ENCODE data around the gene PATZ1. TPM values are rescaled to one million over a fixed set of nuclear protein-coding genes. Genes with fewer than 3 reads are reported as not detected.

Gene PATZ1
- total RNA-seq, 1 experiment from 2014 or later = 31.3 TPM

GRCh38 chr22:31302537-31302936 lies 43.6 kb downstream of the PATZ1 start:
- no peaks in the 10 kb centered on the region for H3K9me3 ChIP-seq (ENCODE audit: low read length)
- no peak overlapping the region for H3K4me2 ChIP-seq (ENCODE audit: low read length)
- H3K9me2 ChIP-seq (replicated peaks; ENCODE audit: low read length) = no peaks in the 10 kb centered on the region
- H3K27me3 ChIP-seq (ENCODE audit: low read length) = no peaks in the 10 kb centered on the region
- intact Hi-C loops (cut with micrococcal nuclease) = no loop called here
- H3F3A ChIP-seq (ENCODE audit: low read length, unreplicated experiment) = no peaks in the 10 kb centered on the region
- no peak overlapping the region for H3K4me3 ChIP-seq (ENCODE audit: low read length)
- DNase-seq (no peak), ATAC-seq (no peak)
- ChIA-PET POLR2A (ENCODE audit: unreplicated experiment) (no interaction called here), CTCF (no interaction called here)
- H3K36me3 ChIP-seq (ENCODE audit: low read depth, low read length) = no peaks in the 10 kb centered on the region
- H3K9ac ChIP-seq (ENCODE audit: low read length) = no peak overlapping the region
- no peaks in the 10 kb centered on the region for H4K20me1 ChIP-seq (ENCODE audit: low read length)
- H3K27ac ChIP-seq (ENCODE audit: low read length) = no peak overlapping the region
- no peaks in the 10 kb centered on the region for H3K79me2 ChIP-seq (ENCODE audit: low read length)
- TF ChIP-seq EZH2 (IDR thresholded peaks at IDR 0.05; ENCODE audit: low read length, unreplicated experiment) (no peak), EZH2phosphoT487 (IDR thresholded peaks at IDR 0.05; ENCODE audit: borderline replicate concordance, low read length) (no peak), CTCF (conservative IDR thresholded peaks at IDR 0.05; ENCODE audit: low read depth, low read length) (no peak)
- no TSS peak for BruUV-seq (replicated peaks)
- no peaks in the 10 kb centered on the region for H3K4me1 ChIP-seq (ENCODE audit: insufficient read depth, low read length)
- H2AFZ ChIP-seq (ENCODE audit: low read length) = no peak overlapping the region

- H3K9me2 ChIP-seq (replicated peaks; ENCODE audit: low read length) = no peaks in the 10 kb centered on the region
- no peaks in the 10 kb centered on the region for H3K9me3 ChIP-seq (ENCODE audit: low read length)
- no peaks in the 10 kb centered on the region for H3K36me3 ChIP-seq (ENCODE audit: low read depth, low read length)
- H2AFZ ChIP-seq (ENCODE audit: low read length) = no peak overlapping the region
- DNase-seq (no peak), ATAC-seq (no peak)
- H3K27ac ChIP-seq (ENCODE audit: low read length) = no peak overlapping the region
- no peaks in the 10 kb centered on the region for H3K4me1 ChIP-seq (ENCODE audit: insufficient read depth, low read length)
- H3K4me2 ChIP-seq (ENCODE audit: low read length) = no peak overlapping the region
- no peaks in the 10 kb centered on the region for H3F3A ChIP-seq (ENCODE audit: low read length, unreplicated experiment)
- ChIA-PET CTCF (no interaction called here), POLR2A (ENCODE audit: unreplicated experiment) (no interaction called here)
- BruUV-seq (replicated peaks) = no TSS peak
- H3K4me3 ChIP-seq (ENCODE audit: low read length) = no peak overlapping the region
- no peak overlapping the region for H3K9ac ChIP-seq (ENCODE audit: low read length)
- intact Hi-C loops (cut with micrococcal nuclease) = no loop called here
- H4K20me1 ChIP-seq (ENCODE audit: low read length) = no peaks in the 10 kb centered on the region
- H3K27me3 ChIP-seq (ENCODE audit: low read length) = no peaks in the 10 kb centered on the region
- H3K79me2 ChIP-seq (ENCODE audit: low read length) = no peaks in the 10 kb centered on the region
- no peak for TF ChIP-seq EZH2 (IDR thresholded peaks at IDR 0.05; ENCODE audit: low read length, unreplicated experiment)
- no peak for TF ChIP-seq EZH2phosphoT487 (IDR thresholded peaks at IDR 0.05; ENCODE audit: borderline replicate concordance, low read length)
- no peak for TF ChIP-seq CTCF (conservative IDR thresholded peaks at IDR 0.05; ENCODE audit: low read depth, low read length)
Observed at GRCh38 chr22:31302006-31302405, 44.1 kb downstream of the PATZ1 start.

- Histone ChIP-seq H3K4me1 (ENCODE audit: insufficient read depth, low read length) (0 out of 2 replicates have a peak, but pooled peaks cover 4% of the 10 kb centered on the region), H2AFZ (ENCODE audit: low read length) (no peak overlapping the region), H3K79me2 (ENCODE audit: low read length) (no peaks in the 10 kb centered on the region), H3K9me3 (ENCODE audit: low read length) (no peaks in the 10 kb centered on the region), H3K27me3 (ENCODE audit: low read length) (no peaks in the 10 kb centered on the region), H3K4me3 (ENCODE audit: low read length) (no peak overlapping the region), H3K4me2 (ENCODE audit: low read length) (no peak overlapping the region), H3K9me2 (replicated peaks; ENCODE audit: low read length) (no peaks in the 10 kb centered on the region), H3F3A (ENCODE audit: low read length, unreplicated experiment) (no peaks in the 10 kb centered on the region), H4K20me1 (ENCODE audit: low read length) (no peaks in the 10 kb centered on the region), H3K9ac (ENCODE audit: low read length) (no peak overlapping the region), H3K27ac (ENCODE audit: low read length) (no peak overlapping the region), H3K36me3 (ENCODE audit: low read depth, low read length) (no peaks in the 10 kb centered on the region)
- intact Hi-C loops (cut with micrococcal nuclease) = no loop called here
- DNase-seq = no peak
- no TSS peak for BruUV-seq (replicated peaks)
- no peak for TF ChIP-seq EZH2phosphoT487 (IDR thresholded peaks at IDR 0.05; ENCODE audit: borderline replicate concordance, low read length)
- no peak for TF ChIP-seq EZH2 (IDR thresholded peaks at IDR 0.05; ENCODE audit: low read length, unreplicated experiment)
- TF ChIP-seq CTCF (conservative IDR thresholded peaks at IDR 0.05; ENCODE audit: low read depth, low read length) = no peak
- ChIA-PET CTCF (no interaction called here), POLR2A (ENCODE audit: unreplicated experiment) (no interaction called here)
- ATAC-seq = no peak
Observed at GRCh38 chr22:31300896-31301295, 45.2 kb downstream of the PATZ1 start.

Data from PC-3 (cell line).